ENCODE data around the gene DOP1B.

- TF ChIP-seq CTCF (IDR thresholded peaks at IDR 0.05; ENCODE audit: insufficient read depth, low read length, poor library complexity, severe bottlenecking) (no peak), EZH2phosphoT487 (conservative IDR thresholded peaks at IDR 0.05; ENCODE audit: low read length) (no peak)
Measured at GRCh38 chr21:36188937-36189336, 32.3 kb downstream of the DOP1B start.

Measured in SU-DHL-6 (cell line).